Effector memory CD8-positive, alpha-beta T cell (primary cell): ENCODE results near the gene COL1A1.

Experiments used
- ATAC-seq: fragments of 150-1000 bp; cut with Tn5 transposase; replicated peaks from 2 replicates; pipeline ENCODE4 v1.10.0; 2021; ENCODE audit warnings: mild to moderate bottlenecking, moderate library complexity
- DNase-seq, 3 experiments: peaks; one replicate each; pipeline ENCODE4 v3.0.0; 2021
- H3K27ac Mint-ChIP-seq, 2 donors: one replicate each; pipeline ENCODE4 v1.8.0; 2022; ENCODE audit warnings: mild to moderate bottlenecking in 2 of 2, mixed read lengths in 2 of 2, moderate library complexity in 2 of 2
- H3K27me3 Mint-ChIP-seq, 2 donors: one replicate each; pipeline ENCODE4 v1.8.0; 2022; ENCODE audit warnings: mixed read lengths in 2 of 2
- H3K36me3 Mint-ChIP-seq: one replicate; pipeline ENCODE4 v1.8.0; 2022; ENCODE audit warnings: mild to moderate bottlenecking, moderate library complexity, mixed read lengths; ENCODE audit not compliant: insufficient read depth
- H3K4me1 Mint-ChIP-seq, 2 donors: one replicate each; pipeline ENCODE4 v1.8.0; 2022; ENCODE audit warnings: low read depth in 2 of 2, mixed read lengths in 2 of 2
- H3K4me3 Mint-ChIP-seq, 2 donors: one replicate each; pipeline ENCODE4 v1.8.0; 2022; ENCODE audit warnings: mild to moderate bottlenecking in 2 of 2, mixed read lengths in 2 of 2, moderate library complexity in 2 of 2
- H3K9me3 Mint-ChIP-seq, 2 donors: one replicate each; pipeline ENCODE4 v1.8.0; 2022; ENCODE audit warnings: mixed read lengths in 2 of 2

COL1A1 gene

DNA sequence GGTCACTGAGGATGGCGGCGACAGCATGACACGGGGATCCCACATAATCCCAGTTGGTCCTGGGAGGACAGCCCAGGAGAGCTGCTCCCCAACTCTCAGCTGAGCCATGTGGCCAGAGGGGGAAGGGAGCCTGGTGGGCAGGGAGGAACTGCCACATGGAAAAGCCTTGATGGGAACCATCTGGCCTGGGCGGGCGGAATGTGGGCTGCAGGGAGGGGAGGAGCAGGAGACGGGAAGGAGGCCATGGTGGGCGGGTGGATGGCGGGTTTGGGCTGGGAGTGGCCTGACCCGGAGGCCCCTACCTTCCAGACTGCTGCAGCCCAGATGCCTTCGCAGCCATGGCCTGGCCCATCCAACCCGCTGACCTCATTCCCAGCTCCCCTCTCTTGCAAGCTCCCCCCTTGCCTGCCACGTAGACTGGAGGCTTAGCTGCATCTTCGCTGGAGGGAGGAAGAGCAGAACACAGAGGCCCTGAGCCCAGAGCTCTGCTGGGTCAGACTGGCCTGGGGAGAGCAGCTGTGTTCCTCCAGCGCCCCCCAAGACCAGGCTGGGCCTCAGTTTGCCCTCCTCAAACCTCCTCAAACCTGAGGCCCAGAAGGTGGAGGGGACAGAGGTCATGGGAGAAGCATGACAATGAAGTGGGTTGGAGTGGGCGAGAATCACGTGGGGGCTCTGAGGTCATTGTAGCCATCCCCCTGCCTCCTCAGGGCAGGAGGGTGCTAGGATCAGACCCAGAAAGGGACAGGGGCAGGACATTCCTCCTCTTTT lies 8.2 kb upstream of the COL1A1 start:
- Mint-ChIP-seq H3K9me3 (no peaks in the 10 kb centered on the region), H3K4me1 (peaks cover 14 to 17% of the 10 kb centered on the region in 2 donors), H3K4me3 (no peak overlapping the region), H3K27ac (no peak overlapping the region), H3K36me3 (no peaks in the 10 kb centered on the region), H3K27me3 (peaks cover 65 to 97% of the 10 kb centered on the region in 2 donors)
- DNase-seq: no peak
- ATAC-seq: no peak

DNA sequence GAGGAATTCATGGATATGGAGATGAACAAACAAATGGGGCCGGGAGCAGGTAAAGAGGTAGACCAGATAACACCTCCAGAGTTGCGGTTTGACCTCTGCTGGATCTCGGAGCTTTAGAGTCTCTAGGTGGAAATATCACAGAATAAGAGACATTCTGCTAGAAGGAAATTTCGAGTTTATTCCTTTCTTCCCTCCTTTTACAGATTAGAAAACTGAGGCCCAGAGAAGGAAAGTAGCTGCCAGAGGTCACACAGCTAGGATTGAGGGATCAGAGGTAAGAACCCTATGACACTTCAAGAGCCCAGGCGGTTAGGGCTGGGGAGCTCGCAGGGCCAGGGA lies 7.7 kb upstream of the COL1A1 start:
- Mint-ChIP-seq H3K36me3 (no peaks in the 10 kb centered on the region), H3K4me3 (no peak overlapping the region), H3K27ac (no peak overlapping the region), H3K27me3 (peaks cover 64 to 97% of the 10 kb centered on the region in 2 donors), H3K9me3 (no peaks in the 10 kb centered on the region), H3K4me1 (peaks cover 14 to 17% of the 10 kb centered on the region in 2 donors)
- no peak for ATAC-seq
- DNase-seq: no peak

DNA sequence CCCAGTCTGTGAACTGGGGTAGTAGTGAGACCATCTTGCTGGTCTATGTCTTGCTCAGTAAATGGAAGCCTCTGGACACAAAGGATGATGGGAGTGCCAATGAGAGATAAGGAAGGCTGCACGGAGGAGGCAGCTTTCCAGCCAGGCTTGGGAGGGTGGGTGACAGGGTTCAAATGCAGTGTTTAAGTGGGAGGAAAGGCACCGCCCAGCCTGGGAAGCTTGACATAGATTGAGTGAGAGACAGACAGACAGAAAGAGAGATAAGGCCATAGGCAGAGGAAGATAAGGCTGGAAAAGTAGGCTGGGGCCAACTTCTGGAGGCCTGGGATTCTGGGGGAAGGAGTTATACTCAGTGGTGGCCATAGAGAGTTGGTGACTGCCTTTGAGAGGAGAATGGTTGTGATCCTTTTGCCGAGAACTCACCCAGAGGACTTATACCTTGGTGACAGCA lies 7.2 kb upstream of the COL1A1 start:
- no peaks in the 10 kb centered on the region for H3K9me3 Mint-ChIP-seq
- H3K4me1 Mint-ChIP-seq: peaks cover 13 to 17% of the 10 kb centered on the region in 2 donors
- H3K27me3 Mint-ChIP-seq: peaks cover 68 to 99% of the 10 kb centered on the region in 2 donors
- ATAC-seq: no peak
- H3K36me3 Mint-ChIP-seq: no peaks in the 10 kb centered on the region
- no peak overlapping the region for H3K27ac Mint-ChIP-seq
- H3K4me3 Mint-ChIP-seq: no peak overlapping the region
- DNase-seq: no peak

DNA sequence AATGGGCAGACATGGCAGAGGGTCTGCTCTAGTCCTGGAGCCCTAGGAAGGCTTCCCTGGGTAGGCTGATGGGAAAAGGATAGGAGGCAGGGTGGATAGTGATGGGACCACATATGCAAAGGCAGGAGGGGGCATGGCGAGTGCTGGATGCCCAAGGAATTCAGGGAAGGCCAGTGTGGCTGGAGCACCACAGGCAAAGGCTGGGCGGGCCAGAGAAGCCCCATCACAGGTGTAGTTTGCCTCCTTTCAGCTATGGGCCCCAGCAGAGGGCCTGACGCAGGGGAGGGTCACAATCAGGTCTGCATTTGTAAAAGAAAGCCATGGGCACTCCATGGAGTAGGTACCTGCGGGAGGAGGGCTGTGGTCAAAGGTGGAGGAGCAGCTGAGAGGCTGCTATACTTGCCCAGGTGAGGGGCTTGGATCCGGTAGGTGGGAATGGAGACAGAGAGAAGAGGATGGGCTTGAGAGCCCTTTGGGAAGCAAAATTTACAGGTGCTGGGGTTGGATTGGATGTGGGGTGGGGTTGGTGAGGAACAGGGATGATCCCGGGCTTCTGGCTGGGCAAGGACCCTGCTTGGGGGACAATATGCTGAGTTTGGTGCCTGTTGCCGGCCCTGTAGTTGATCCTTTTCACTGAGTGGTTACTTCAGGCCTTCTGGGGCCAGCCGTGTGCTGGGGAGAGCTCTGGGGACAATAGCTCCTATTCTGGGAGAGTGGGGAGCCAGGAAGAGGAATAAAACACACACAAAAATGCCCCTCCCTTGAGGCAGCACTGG lies 6.5 kb upstream of the COL1A1 start:
- Mint-ChIP-seq H3K27ac (no peak overlapping the region), H3K9me3 (no peaks in the 10 kb centered on the region), H3K4me1 (peaks cover 8 to 12% of the 10 kb centered on the region in 2 donors), H3K36me3 (peaks cover 1% of the 10 kb centered on the region), H3K4me3 (no peak overlapping the region), H3K27me3 (peaks cover 74 to 100% of the 10 kb centered on the region in 2 donors)
- DNase-seq: no peak
- ATAC-seq: no peak

DNA sequence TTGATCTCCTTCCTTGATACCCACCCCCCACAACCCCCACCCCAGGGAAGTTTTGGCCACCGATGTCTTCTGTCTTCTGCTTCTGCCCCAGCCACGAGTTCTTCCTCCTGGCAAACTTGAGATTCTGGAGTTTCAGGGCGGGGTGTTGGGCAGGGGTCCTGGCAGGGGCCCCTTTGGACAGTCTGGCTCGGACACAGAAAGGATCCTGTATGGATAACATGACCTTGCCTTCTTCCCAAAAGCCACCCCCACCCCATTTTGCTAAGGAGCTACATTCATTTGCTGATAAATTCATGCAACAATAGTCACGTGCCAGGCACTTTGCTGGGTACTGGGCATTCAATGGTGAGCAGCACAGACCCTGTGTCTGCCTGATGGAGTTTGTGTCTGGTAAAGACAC lies 5.9 kb upstream of the COL1A1 start:
- H3K4me1 Mint-ChIP-seq: peaks cover 5 to 6% of the 10 kb centered on the region in 2 donors
- H3K9me3 Mint-ChIP-seq: no peaks in the 10 kb centered on the region
- no peak for ATAC-seq
- peaks cover 3% of the 10 kb centered on the region for H3K36me3 Mint-ChIP-seq
- no peak for DNase-seq
- H3K27me3 Mint-ChIP-seq: peaks cover 81 to 100% of the 10 kb centered on the region in 2 donors
- no peak overlapping the region for H3K4me3 Mint-ChIP-seq
- no peak overlapping the region for H3K27ac Mint-ChIP-seq

DNA sequence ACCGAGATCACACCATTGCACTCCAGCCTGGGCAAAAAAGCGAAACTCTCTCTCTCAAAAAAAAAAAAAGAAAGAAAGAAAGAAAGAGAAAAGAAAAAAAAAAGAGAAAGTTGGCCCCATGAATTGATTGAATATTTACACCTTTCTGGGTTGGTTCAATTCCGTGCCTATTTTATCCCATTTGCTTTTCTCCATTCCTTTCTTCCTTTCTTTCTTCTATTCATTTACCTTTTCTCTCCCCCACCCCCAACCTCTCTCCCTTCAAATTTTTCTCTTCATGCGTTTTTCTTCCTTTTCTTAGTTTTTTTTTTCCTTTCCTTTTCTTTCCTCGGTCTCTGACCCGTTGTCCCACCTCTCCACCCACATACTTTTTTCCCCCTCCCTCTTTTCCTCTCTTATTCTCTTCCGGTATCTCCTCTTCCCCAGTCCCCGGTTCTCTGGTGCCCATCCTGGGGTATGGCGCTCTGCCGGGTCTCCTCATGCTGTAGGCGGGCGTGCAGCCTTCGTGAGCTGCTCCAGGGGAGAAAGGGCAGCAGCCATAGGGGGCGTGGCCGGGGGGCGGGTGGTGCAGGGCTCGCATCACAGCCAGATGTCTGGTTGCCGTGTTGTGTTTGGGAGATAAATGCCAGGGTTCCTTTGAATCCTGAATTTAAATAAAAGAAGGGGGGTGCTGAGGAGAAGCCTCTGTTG lies 5.3 kb upstream of the COL1A1 start:
- peaks cover 3% of the 10 kb centered on the region for H3K36me3 Mint-ChIP-seq
- peaks cover 5% of the 10 kb centered on the region in 2 donors for H3K4me1 Mint-ChIP-seq
- peaks cover 84 to 100% of the 10 kb centered on the region in 2 donors for H3K27me3 Mint-ChIP-seq
- H3K27ac Mint-ChIP-seq: no peak overlapping the region
- DNase-seq (no peak), ATAC-seq (no peak)
- no peaks in the 10 kb centered on the region for H3K9me3 Mint-ChIP-seq
- H3K4me3 Mint-ChIP-seq: no peak overlapping the region

DNA sequence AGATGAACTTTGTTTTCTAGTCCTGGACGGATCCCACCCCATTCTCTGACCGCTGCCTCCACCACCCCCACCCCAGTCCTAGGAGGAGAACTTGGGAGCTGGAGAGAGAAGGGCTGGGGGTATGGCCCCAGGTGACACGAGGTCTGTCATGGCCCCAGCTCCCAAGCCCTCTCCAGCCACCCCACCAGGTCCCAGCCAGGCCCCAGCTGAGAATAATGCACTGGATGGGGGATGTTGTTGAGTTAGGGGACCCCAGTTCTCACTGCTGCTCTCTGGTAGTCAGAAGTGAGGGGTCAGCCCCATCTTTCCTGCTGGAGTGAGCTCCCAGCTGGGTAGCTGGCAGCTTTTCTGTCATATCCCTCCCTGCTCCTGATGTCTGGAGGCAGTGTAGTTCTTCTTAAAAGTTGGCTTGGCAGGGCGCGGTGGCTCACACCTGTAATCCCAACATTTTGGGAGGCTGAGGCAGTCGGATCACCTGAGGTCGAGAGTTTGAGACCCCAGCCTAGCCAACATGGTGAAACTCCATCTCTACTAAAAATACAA lies 4.6 kb upstream of the COL1A1 start:
- no peak overlapping the region for H3K4me3 Mint-ChIP-seq
- no peaks in the 10 kb centered on the region for H3K9me3 Mint-ChIP-seq
- H3K36me3 Mint-ChIP-seq: peaks cover 3% of the 10 kb centered on the region
- ATAC-seq (no peak), DNase-seq (no peak)
- no peak overlapping the region for H3K27ac Mint-ChIP-seq
- H3K27me3 Mint-ChIP-seq: peaks cover 84 to 100% of the 10 kb centered on the region in 2 donors
- H3K4me1 Mint-ChIP-seq: peaks cover 8 to 9% of the 10 kb centered on the region in 2 donors

DNA sequence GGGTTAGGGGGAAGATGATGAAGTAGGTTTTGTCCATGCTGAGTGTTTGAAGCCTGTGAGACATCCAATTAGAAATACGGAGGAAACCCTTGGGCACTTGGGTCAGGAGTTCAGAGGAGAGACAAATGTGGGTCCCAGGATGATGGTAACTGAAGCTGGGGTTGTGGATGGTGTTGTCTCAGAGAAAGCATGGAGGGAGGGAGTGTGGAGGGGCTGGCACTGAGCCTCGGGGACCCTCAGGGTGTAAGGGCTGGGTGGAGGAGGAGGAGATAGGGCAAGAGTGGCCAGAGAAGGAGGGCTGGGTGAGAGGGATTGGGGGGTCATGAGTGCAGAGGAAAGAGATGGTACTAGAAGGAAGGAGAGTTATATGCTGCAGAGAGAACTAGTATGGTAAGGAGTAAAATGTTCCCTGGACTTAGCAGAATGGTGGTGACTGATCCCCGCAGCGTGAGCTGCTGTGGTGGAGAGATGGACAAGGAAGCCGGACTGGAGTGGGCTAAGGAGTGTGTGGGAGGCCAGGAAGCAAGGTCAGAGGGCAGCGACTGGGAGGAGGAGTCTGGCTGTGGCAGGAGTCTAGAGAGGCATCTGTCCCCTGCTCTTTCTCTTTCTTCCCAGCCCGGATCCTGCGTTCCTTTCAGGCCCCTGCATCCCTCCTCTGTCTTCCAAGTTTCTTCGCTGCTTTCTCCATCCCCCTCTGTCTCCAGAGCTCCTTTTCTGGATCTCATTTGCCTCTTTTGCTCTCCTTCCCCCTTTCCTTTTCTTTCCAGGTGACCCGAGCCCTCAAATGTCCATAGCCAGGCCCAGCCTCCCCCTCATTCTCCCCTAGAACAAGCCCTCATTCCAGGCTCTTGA lies 3.9 kb upstream of the COL1A1 start:
- DNase-seq: no peak
- H3K9me3 Mint-ChIP-seq: no peaks in the 10 kb centered on the region
- ATAC-seq: no peak
- no peak overlapping the region for H3K4me3 Mint-ChIP-seq
- H3K4me1 Mint-ChIP-seq: peaks cover 13 to 14% of the 10 kb centered on the region in 2 donors
- peaks cover 3% of the 10 kb centered on the region for H3K36me3 Mint-ChIP-seq
- peaks cover 87 to 100% of the 10 kb centered on the region in 2 donors for H3K27me3 Mint-ChIP-seq
- no peak overlapping the region for H3K27ac Mint-ChIP-seq

DNA sequence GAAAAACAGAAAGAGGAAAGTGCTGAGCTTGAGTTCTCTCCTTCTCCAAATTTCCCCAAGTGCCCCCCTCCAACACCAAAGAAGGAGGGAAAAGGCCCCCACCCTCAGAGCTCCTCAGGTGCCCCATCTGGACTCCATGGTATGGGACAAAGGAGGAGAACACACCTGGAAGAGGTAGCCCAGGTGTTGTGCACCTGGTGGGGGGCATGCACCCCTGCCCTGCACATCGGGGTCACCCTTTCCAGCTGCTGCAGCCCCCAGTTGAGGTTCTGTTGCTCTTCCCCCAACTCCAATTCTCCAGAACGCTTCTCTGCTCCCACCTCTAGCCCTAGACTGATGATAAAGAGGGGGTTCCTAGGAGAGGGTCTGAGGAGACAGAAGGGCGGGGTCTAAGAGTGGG lies 3.0 kb upstream of the COL1A1 start:
- Mint-ChIP-seq H3K9me3 (no peaks in the 10 kb centered on the region), H3K4me3 (no peak overlapping the region), H3K4me1 (peaks cover 13 to 18% of the 10 kb centered on the region in 2 donors), H3K27me3 (peaks cover 87 to 92% of the 10 kb centered on the region in 2 donors), H3K36me3 (peaks cover 3% of the 10 kb centered on the region), H3K27ac (no peak overlapping the region)
- no peak for DNase-seq
- no peak for ATAC-seq

DNA sequence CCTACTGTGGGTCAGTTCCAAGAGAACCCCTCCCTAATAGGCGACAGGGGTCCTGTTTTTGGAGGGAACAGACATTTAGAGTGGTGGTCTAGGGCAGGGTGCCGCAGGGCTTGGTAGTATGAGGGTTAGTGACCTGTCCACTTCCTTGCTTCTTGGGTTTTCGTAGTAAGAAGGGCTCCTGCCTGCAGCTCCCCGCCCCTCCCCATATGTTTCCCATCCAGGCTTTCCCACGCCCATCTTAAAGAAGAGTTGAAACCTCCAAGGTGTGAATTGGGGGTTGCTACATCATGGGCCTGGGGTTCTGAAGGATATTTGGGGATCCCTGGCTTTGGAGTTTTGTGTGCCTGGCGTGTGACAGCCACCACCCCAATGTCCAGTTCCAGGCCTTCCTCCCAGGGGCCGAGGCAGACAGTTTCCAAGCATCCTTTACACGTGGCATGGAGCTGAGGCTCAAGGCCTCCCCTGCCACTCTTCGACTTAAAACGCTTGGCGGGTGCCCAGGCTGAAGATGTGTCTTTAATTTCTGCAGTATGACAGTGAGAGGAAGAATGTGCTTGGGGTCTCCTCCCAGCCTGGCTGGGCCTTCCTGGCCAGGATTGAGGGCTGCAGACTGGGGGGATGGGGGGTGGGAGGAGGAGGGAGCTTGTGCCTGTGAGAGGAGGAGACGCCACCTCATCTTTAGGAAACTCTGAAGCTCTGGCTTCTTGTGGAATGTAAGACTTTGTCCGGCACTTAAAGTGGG lies 2.3 kb upstream of the COL1A1 start:
- ATAC-seq (no peak), DNase-seq (no peak)
- Mint-ChIP-seq H3K9me3 (no peaks in the 10 kb centered on the region), H3K4me1 (peaks cover 13 to 18% of the 10 kb centered on the region in 2 donors), H3K36me3 (peaks cover 3% of the 10 kb centered on the region), H3K27ac (no peak overlapping the region), H3K27me3 (peaks cover 82 to 87% of the 10 kb centered on the region in 2 donors), H3K4me3 (no peak overlapping the region)

DNA sequence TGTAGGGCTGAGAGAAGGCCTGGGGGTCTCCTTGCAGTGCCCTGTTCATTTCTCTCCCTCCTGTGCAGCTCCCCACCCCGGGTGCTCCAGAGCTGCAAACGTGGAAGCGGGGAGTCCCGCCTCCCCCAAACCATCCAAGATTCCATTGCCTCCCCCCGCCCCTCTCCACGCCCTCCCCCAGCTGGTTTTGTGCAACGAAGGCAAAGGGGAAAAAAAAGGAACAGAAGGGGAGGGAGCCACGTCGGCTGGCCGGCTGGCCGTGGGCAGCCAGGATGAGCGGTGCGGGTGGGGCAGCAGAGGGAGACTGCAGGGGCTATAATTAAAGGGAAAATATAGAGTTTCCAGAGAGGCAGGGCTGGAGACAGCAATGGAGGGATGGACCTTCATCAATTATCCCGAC lies 1.7 kb upstream of the COL1A1 start:
- no peak overlapping the region for H3K27ac Mint-ChIP-seq
- H3K4me3 Mint-ChIP-seq: no peak overlapping the region
- H3K4me1 Mint-ChIP-seq: peaks cover 19 to 23% of the 10 kb centered on the region in 2 donors
- H3K9me3 Mint-ChIP-seq: no peaks in the 10 kb centered on the region
- H3K27me3 Mint-ChIP-seq: peaks cover 81 to 87% of the 10 kb centered on the region in 2 donors
- peaks cover 3% of the 10 kb centered on the region for H3K36me3 Mint-ChIP-seq
- DNase-seq (no peak), ATAC-seq (no peak)
